AG10803 (cell line): ENCODE results near the gene AKT3.

Source experiments
- DNase-seq: peaks from one replicate; pipeline ENCODE4 v3.0.0; 2010; ENCODE audit warnings: low read depth
- H3K4me3 ChIP-seq: 2 replicates; pipeline ENCODE4 v1.5.1; 2011; ENCODE audit warnings: mild to moderate bottlenecking, low read length, control low read depth
- CTCF ChIP-seq: conservative IDR thresholded peaks from 2 replicates; pipeline ENCODE4 v1.5.1; 2011; ENCODE audit warnings: mild to moderate bottlenecking, low read length, control low read depth, inconsistent platforms

The AKT3 gene

GRCh38 chr1:243638186-243638585 lies 211.9 kb downstream of the AKT3 start:
- no peak for DNase-seq
- H3K4me3 ChIP-seq: no peak overlapping the region
- no peak for TF ChIP-seq CTCF

GRCh38 chr1:243628476-243628907 lies 221.6 kb downstream of the AKT3 start:
- no peak for DNase-seq
- TF ChIP-seq CTCF: no peak

GRCh38 chr1:243623841-243624240 lies 226.2 kb downstream of the AKT3 start:
- no peak overlapping the region for H3K4me3 ChIP-seq
- no peak for TF ChIP-seq CTCF
- no peak for DNase-seq

More at GRCh38 chr1:243628476-243628907, 221.6 kb downstream of the AKT3 start:
- H3K4me3 ChIP-seq: no peak overlapping the region

- TF ChIP-seq CTCF: no peak
- DNase-seq: peak; percentile 19
- no peak overlapping the region for H3K4me3 ChIP-seq
Observed at GRCh38 chr1:243621973-243622372, 228.1 kb downstream of the AKT3 start.

- TF ChIP-seq CTCF: no peak
- no peak overlapping the region for H3K4me3 ChIP-seq
- DNase-seq: no peak
Observed at GRCh38 chr1:243620096-243620495, 229.9 kb downstream of the AKT3 start.

GRCh38 chr1:243609698-243610097 lies 240.3 kb downstream of the AKT3 start:
- no peak overlapping the region for H3K4me3 ChIP-seq
- no peak for TF ChIP-seq CTCF
- DNase-seq: no peak

- TF ChIP-seq CTCF: no peak
- DNase-seq: peak; percentile 31
- H3K4me3 ChIP-seq: no peak overlapping the region
Observed at GRCh38 chr1:243605604-243606003, 244.4 kb downstream of the AKT3 start.
